ENCODE results near the gene SRCAP.

The SRCAP gene

GRCh38 chr16:30786115-30786935 lies 87.4 kb downstream of the SRCAP start:
- intact Hi-C loops (cut with DNase I; ENCODE audit: low total_unique reads), result no loop called here
- no peaks in the 10 kb centered on the region for H3K9me3 ChIP-seq
- TF ChIP-seq, protein P1, sequence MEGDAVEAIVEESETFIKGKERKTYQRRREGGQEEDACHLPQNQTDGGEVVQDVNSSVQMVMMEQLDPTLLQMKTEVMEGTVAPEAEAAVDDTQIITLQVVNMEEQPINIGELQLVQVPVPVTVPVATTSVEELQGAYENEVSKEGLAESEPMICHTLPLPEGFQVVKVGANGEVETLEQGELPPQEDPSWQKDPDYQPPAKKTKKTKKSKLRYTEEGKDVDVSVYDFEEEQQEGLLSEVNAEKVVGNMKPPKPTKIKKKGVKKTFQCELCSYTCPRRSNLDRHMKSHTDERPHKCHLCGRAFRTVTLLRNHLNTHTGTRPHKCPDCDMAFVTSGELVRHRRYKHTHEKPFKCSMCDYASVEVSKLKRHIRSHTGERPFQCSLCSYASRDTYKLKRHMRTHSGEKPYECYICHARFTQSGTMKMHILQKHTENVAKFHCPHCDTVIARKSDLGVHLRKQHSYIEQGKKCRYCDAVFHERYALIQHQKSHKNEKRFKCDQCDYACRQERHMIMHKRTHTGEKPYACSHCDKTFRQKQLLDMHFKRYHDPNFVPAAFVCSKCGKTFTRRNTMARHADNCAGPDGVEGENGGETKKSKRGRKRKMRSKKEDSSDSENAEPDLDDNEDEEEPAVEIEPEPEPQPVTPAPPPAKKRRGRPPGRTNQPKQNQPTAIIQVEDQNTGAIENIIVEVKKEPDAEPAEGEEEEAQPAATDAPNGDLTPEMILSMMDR (IDR thresholded peaks at IDR 0.05), result no peak
- DNase-seq, result no peak
- H3K4me1 ChIP-seq, result peaks cover 0 to 25% (median 16%) of the 10 kb centered on the region in 4 donors
- H3K4me3 ChIP-seq, result peak overlapping the region; percentile 84 to 88
- no peaks in the 10 kb centered on the region for H3K27me3 ChIP-seq
- peak overlapping the region; percentile 87 to 94 for H3K27ac ChIP-seq
- H3K36me3 ChIP-seq, result peaks cover 21 to 38% (median 26%) of the 10 kb centered on the region in 3 donors

- H3K27ac ChIP-seq, result peak within 1 kb of the TSS; percentile 87 to 94
- TF ChIP-seq, protein P1 (IDR thresholded peaks at IDR 0.05), result peak in 1 of 2 experiments; percentile 4
- peak; percentile 69 to 83 for DNase-seq
- H3K27me3 ChIP-seq, result no peaks in the 10 kb centered on the region
- H3K36me3 ChIP-seq, result peaks cover 17 to 30% (median 20%) of the 10 kb centered on the region in 3 donors
- intact Hi-C loops (cut with DNase I; ENCODE audit: low total_unique reads), result no loop called here
- H3K4me3 ChIP-seq, result peak within 1 kb of the TSS; percentile 84 to 88
- peaks cover 0 to 25% (median 16%) of the 10 kb centered on the region in 4 donors for H3K4me1 ChIP-seq
- no peaks in the 10 kb centered on the region for H3K9me3 ChIP-seq
Observed at GRCh38 chr16:30786936-30787612, 88.1 kb downstream of the SRCAP start, which contains the start of gene ZNF629. Gene ZNF629 (minus strand): TSS chr16:30787205. CDS start chr16:30784482, 2,723 bp downstream.

DNA sequence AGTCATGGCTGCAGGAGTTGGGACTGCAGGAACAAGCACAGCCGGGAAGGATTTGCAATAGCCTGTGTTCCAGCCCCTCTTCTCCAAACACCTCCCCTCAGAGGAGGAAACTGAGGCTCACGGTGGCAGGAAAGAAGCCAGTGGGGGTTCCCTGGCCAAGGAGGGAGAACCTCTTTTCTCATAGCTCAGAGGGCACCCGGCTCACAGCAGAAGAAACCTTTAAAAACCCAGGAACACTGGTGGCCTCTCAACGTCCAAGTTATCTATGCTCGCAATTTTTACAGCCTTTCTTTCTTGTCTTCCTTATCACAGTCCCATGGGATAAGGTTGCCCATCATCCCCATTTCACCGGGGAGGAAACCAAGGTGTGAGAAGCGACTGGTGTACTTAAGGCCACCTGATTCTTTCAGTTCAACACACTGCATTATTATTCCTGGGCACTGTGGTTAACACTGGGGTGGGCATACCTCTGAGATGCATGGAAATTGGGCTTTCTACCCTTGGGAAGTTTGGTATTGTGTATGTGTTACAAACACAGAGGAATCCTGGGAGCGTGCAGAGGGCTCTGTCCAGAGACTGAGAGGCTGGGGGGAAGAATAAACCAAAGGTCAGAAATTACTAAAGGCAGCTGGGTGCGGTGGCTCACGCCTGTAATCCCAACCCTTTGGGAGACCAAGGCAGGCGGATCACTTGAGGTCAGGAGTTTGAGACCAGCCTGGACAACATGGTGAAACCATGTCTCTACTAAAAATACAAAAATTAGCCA lies 88.8 kb downstream of the SRCAP start:
- no peaks in the 10 kb centered on the region for H3K27me3 ChIP-seq
- peaks cover 10 to 23% (median 13%) of the 10 kb centered on the region in 3 donors for H3K36me3 ChIP-seq
- peak overlapping the region; percentile 87 to 94 for H3K27ac ChIP-seq
- no peak for DNase-seq
- peaks cover 0 to 25% (median 16%) of the 10 kb centered on the region in 4 donors for H3K4me1 ChIP-seq
- H3K4me3 ChIP-seq, result peak overlapping the region; percentile 84 to 88
- TF ChIP-seq, protein P1 (IDR thresholded peaks at IDR 0.05), result no peak
- H3K9me3 ChIP-seq, result no peaks in the 10 kb centered on the region
- intact Hi-C loops (cut with DNase I; ENCODE audit: low total_unique reads), result no loop called here

Measured in tibial artery (tissue), 4 donors.